Adrenal gland (tissue), 12 donors: ENCODE results near the gene PRELP. TPM values are rescaled to one million over a fixed set of nuclear protein-coding genes. Genes with fewer than 3 reads are reported as not detected.

Experiments
- DNase-seq, 7 donors: peaks; one replicate each; pipeline ENCODE4 v3.0.0-alpha.2; 2019 to 2020
- H3K27ac ChIP-seq, 5 donors: fragments of 200-600 bp; sonication (generic) in 4 of 5; 1 replicate in 3 of 5; 2 replicates in 2 of 5; pipeline versions ENCODE4 v1.5.1 to v1.8.0; 2016 to 2020; ENCODE audit warnings: mild to moderate bottlenecking in 1 of 5
- H3K27me3 ChIP-seq: fragments of 200-600 bp; 2 replicates; pipeline ENCODE4 v1.8.0; 2021
- H3K36me3 ChIP-seq, 2 donors: fragments of 200-600 bp; replicated peaks in 1 of 2; 1 replicate in 1 of 2; 2 replicates in 1 of 2; pipeline versions ENCODE4 v1.5.1 to v1.8.0; 2018 to 2022
- H3K4me1 ChIP-seq, 2 donors: fragments of 200-600 bp; replicated peaks in 1 of 2; 1 replicate in 1 of 2; 2 replicates in 1 of 2; pipeline versions ENCODE4 v1.5.1 to v1.8.0; 2018 to 2021
- H3K4me3 ChIP-seq, 4 donors: fragments of 200-600 bp; sonication (generic) in 3 of 4; one replicate each; pipeline ENCODE4 v1.5.1; 2016 to 2018
- H3K9me3 ChIP-seq, 3 donors: fragments of 200-600 bp; sonication (generic) in 1 of 3; replicated peaks in 1 of 3; 1 replicate in 2 of 3; 2 replicates in 1 of 3; pipeline versions ENCODE4 v1.5.1 to v1.8.0; 2016 to 2021
- CTCF ChIP-seq, 6 experiments: fragments of 450-650 bp in 4 of 6; fragments of 200-600 bp in 2 of 6; sonication (generic) in 1 of 6; IDR thresholded peaks; 1 replicate in 5 of 6; 2 replicates in 1 of 6; pipeline versions ENCODE4 v1.5.1 to v1.8.0; 2016 to 2021; ENCODE audit warnings: antibody characterized with exemption in 6 of 6, mild to moderate bottlenecking in 2 of 6, moderate library complexity in 1 of 6
- POLR2A ChIP-seq, 2 donors: fragments of 450-650 bp; IDR thresholded peaks; one replicate each; pipeline ENCODE4 v1.6.1; 2017; ENCODE audit warnings: antibody characterized with exemption in 2 of 2, mild to moderate bottlenecking in 2 of 2, moderate library complexity in 1 of 2
- WGBS, 4 donors: extraction: QIAGEN DNeasy Blood & Tissue Kit in 2 of 4; methylation state at CpG; one replicate each; pipeline versions ENCODE4 v1.1.5 to v1.1.7; 2013 to 2017; 5-methylcytosine and 5-hydroxymethylcytosine counted together
- intact Hi-C, 2 donors: fragments of 100-400 bp; cut with DNase I; formaldehyde crosslinking; loops; one replicate each; pipeline versions ENCODE4 v1.14.1 to v1.15.0; 2022 to 2023
- polyA plus RNA-seq, 3 donors: library from polyadenylated mRNA; stranded (reverse); fragments of 200-250 nt in 2 of 3; fragments of 350-450 nt in 1 of 3; fragmentation: Illumina TruSeq in 1 of 3; extraction: RNeasy Lipid Tissue Mini Kit (QIAGEN cat#74804) in 1 of 3; gene quantifications; one replicate each; pipeline ENCODE4 v1.2.3, GENCODE V29; 2013 to 2014
- total RNA-seq, 9 donors: library from RNA; depleted of rRNA in 4 of 9; stranded (reverse); fragments of >200 nt in 4 of 9; fragments of 120-200 nt in 1 of 9; fragmentation: NEBNext Ultra II Directional in 1 of 9; extraction: Animal tissue kit (Norgen Biotek cat#: 25700) in 1 of 9; gene quantifications; one replicate each; pipeline versions ENCODE4 v1.1.0 to v1.2.4, GENCODE V29; 2013 to 2023
- donor health status: healthy with polysubstance abuse.
- donor health status: Bipolar disorder and iron deficiency.
- donor health status: DM: yes; HTN: yes; CAD: no.
- donor health status: DM: no; HTN: no; CAD: no.
- donor health status: DM: no; HTN: no; CAD: no.
- donor health status: DM: yes; HTN: yes; CAD: no.

Gene PRELP
- total and polyA plus RNA-seq, 12 donors = 0.61 to 29.4 (median 13.6) TPM

DNA sequence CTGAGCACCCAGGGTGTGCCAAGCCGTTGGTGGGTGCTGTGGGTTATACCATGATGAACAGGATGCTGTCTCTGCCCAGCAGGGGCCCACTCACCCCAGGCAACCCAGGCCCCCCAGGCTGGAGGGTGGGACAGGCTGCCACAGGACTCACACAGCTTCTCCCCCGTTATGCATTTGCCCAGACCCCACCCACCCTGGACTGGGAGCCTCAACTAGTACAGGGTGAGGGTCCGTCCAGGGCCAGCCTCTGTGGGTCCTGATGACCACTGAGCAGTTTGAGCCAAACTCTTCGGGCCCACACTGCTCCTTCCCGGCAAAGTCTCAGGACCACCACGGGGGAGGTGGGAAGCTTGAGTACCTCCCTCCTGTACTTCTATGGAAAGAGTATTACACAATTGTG, 3.8 kb upstream of the PRELP start:
- no peak overlapping the region for H3K27ac ChIP-seq
- intact Hi-C loops = no loop called here
- DNase-seq = no peak
- no peaks in the 10 kb centered on the region for H3K36me3 ChIP-seq
- 73 to 97% (median 83%) methylated on average over 4 to 6 of the region's 6 CpGs for WGBS, 4 donors
- peaks cover 0 to 2% of the 10 kb centered on the region in 2 donors for H3K4me1 ChIP-seq
- H3K4me3 ChIP-seq = no peak overlapping the region
- H3K27me3 ChIP-seq = no peaks in the 10 kb centered on the region
- no peak for TF ChIP-seq POLR2A (IDR thresholded peaks at IDR 0.05)
- H3K9me3 ChIP-seq = no peaks in the 10 kb centered on the region

DNA sequence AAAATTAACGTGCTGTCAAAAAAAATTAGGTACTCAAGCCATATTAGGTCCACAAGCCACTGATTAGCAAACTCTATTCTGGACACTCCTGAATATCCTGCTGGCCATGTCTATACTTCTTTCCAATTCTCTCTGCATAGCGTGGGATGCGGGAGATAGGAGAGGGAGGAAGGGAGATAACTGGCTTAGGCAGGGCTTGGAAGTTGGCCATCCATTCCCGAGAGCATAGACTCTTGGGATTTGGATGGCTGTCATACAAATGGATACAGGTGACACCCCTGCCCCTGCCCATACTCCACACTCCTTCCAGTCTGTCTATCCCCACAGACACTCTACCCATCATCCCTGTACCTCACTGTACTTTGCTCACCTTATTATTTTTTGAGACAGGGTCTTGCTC, 2.3 kb upstream of the PRELP start:
- TF ChIP-seq POLR2A (IDR thresholded peaks at IDR 0.05) = no peak
- TF ChIP-seq CTCF (IDR thresholded peaks at IDR 0.05) = no peak
- Histone ChIP-seq H3K27ac (no peak overlapping the region), H3K4me1 (no peaks in the 10 kb centered on the region), H3K9me3 (no peaks in the 10 kb centered on the region), H3K27me3 (no peaks in the 10 kb centered on the region), H3K4me3 (no peak overlapping the region), H3K36me3 (no peaks in the 10 kb centered on the region)
- intact Hi-C loops = no loop called here
- no peak for DNase-seq
- 69 to 79% (median 74%) methylated on average over 4 of the region's 4 CpGs for WGBS, 4 donors

DNA sequence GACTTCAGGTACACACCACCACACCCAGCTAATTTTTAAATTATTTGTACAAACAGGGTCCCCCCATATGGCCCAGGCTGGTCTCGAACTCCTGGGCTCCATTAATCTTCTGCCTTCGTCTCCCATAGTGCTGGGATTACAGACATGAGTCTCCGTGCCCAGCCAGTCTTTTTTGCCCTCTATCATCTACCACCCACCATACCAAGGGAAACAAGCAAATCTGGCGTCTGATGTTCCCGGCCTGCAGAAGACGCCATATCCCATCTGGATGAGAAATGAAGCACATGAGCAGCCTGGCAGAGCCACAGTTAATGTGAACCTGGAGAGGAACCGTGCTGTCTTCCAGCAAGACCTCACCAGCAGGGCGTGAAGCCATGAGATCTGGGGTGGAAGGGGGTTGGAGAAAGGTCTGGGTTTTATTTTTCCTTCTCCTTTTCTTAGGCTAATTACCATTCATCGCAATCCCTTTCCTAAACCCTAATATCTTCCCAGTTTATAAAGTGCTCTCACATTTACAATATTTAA, 1.8 kb upstream of the PRELP start:
- Histone ChIP-seq H3K27me3 (no peaks in the 10 kb centered on the region), H3K27ac (no peak overlapping the region), H3K4me1 (no peaks in the 10 kb centered on the region), H3K9me3 (no peaks in the 10 kb centered on the region), H3K36me3 (no peaks in the 10 kb centered on the region), H3K4me3 (no peak overlapping the region)
- DNase-seq = no peak
- TF ChIP-seq CTCF (IDR thresholded peaks at IDR 0.05) (no peak), POLR2A (IDR thresholded peaks at IDR 0.05) (no peak)
- intact Hi-C loops = no loop called here
- WGBS, 4 donors = 85 to 88% (median 85%) methylated on average over 9 of the region's 9 CpGs

DNA sequence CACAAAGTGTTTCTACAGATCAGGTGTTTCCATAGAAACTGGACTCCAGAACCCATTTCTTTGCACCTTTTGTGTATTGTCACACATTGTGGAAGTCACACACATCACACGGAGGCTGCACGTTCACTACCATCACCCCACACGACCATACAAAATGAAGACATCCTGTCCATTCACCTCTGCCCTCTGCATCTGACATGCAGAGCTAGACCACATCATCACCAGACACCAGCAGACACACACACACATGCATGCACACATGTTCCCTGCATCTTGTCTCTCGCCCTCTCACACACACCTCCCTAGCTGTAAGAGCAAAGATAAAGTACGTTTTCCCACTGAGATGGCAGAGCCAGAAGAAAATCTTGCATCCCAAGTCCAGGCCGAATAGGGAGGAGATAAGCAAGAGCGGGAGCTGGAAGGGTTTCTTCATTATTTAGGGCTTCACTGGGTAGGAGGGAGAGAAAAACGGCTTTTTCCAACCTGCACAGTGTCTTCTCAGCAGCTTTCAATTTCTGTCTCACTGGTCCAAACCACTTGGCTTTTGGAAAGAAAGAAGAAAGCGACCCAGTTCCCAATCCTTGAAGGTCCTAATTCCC, 709 bp downstream of the PRELP start:
- TF ChIP-seq POLR2A (IDR thresholded peaks at IDR 0.05) (no peak), CTCF (IDR thresholded peaks at IDR 0.05) (no peak)
- Histone ChIP-seq H3K9me3 (no peaks in the 10 kb centered on the region), H3K27ac (peak overlapping the region in 2 of 5 donors; percentile 69 to 78), H3K36me3 (no peaks in the 10 kb centered on the region), H3K4me3 (peak overlapping the region in 1 of 4 donors; percentile 49), H3K27me3 (no peaks in the 10 kb centered on the region), H3K4me1 (peaks cover 0 to 10% of the 10 kb centered on the region in 2 donors)
- intact Hi-C loops = no loop called here
- no peak for DNase-seq
- 48 to 59% (median 55%) methylated on average over 9 of the region's 9 CpGs for WGBS, 4 donors

DNA sequence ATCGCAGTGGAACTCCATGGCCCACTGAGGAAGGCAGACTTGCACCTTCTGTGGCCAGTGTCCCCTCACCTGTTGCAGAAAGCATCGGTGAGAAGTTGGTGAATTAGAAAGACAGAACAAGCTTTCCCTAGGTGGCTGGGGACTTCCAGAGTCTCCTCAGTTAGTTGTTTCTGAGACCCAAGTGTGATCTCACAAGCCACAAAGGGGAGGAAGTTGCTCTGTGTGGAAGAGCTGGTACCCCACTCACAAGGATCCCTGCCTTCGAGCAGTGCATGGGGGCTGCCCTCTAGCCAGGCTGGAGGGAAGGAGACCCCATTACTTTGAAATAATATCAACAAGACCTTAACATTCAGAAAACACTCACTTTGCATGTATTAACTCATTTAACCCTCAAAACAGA, 2.1 kb downstream of the PRELP start:
- no peaks in the 10 kb centered on the region for H3K27me3 ChIP-seq
- H3K9me3 ChIP-seq = no peaks in the 10 kb centered on the region
- no peak for DNase-seq
- intact Hi-C loops = no loop called here
- H3K27ac ChIP-seq = peak overlapping the region in 2 of 5 donors; percentile 69 to 78
- peak overlapping the region in 1 of 4 donors; percentile 49 for H3K4me3 ChIP-seq
- 76 to 93% (median 86%) methylated on average over 3 of the region's 3 CpGs for WGBS, 4 donors
- no peaks in the 10 kb centered on the region for H3K36me3 ChIP-seq
- H3K4me1 ChIP-seq = peaks cover 0 to 12% of the 10 kb centered on the region in 2 donors
- TF ChIP-seq POLR2A (IDR thresholded peaks at IDR 0.05) = no peak
- no peak for TF ChIP-seq CTCF (IDR thresholded peaks at IDR 0.05)
